CD4-positive, alpha-beta T cell (primary cell): Measurements from ENCODE around the gene ABCG8. TPM values are rescaled to one million over a fixed set of nuclear protein-coding genes. Genes with fewer than 3 reads are reported as not detected.

ENCODE experiments used
- ATAC-seq: fragments of 200-7000 bp; cut with Tn5 transposase; one replicate; pipeline ENCODE4 v1.10.0; 2022; ENCODE audit warnings: mild to moderate bottlenecking; ENCODE audit not compliant: poor library complexity
- CTCF ChIA-PET: fragments of 350-600 bp; sonication (Branson Sonifier 250); formaldehyde crosslinking; loops from one replicate; lab custom pipeline; 2021; ENCODE audit warnings: antibody characterized with exemption, inconsistent platforms; lab: Charles Lee
- POLR2A ChIA-PET: fragments of 350-600 bp; sonication (Branson Sonifier 250); formaldehyde crosslinking; loops from one replicate; lab custom pipeline; 2021; ENCODE audit warnings: antibody characterized with exemption, inconsistent platforms; lab: Charles Lee
- DNase-seq, 14 experiments: peaks; one replicate each; pipeline ENCODE4 v3.0.0-alpha.2; 2013 to 2020; ENCODE audit warnings: mixed read lengths in 2 of 14
- H3K27ac ChIP-seq, 2 donors: one replicate each; pipeline versions ENCODE4 v1.5.1 to v1.7.0; 2013; ENCODE audit warnings: low read length in 2 of 2, low read depth in 1 of 2, mild to moderate bottlenecking in 1 of 2
- H3K27me3 ChIP-seq, 2 experiments: 1 replicate in 1 of 2; 2 replicates in 1 of 2; pipeline versions ENCODE4 v1.6.1 to v1.7.0; 2013; ENCODE audit warnings: low read length in 2 of 2, control low read depth in 1 of 2, mild to moderate bottlenecking in 1 of 2, moderate library complexity in 1 of 2; ENCODE audit not compliant: insufficient read depth in 2 of 2, control insufficient read depth in 1 of 2
- H3K36me3 ChIP-seq: one replicate; pipeline ENCODE4 v1.6.1; 2013; ENCODE audit warnings: low read length, control low read depth; ENCODE audit not compliant: insufficient read depth
- H3K4me1 ChIP-seq: one replicate; pipeline ENCODE4 v1.6.1; 2013; ENCODE audit warnings: low read length, control low read depth; ENCODE audit not compliant: insufficient read depth
- H3K4me3 ChIP-seq: one replicate; pipeline ENCODE4 v1.5.1; 2013; ENCODE audit warnings: mild to moderate bottlenecking, low read length, moderate library complexity
- H3K9me3 ChIP-seq, 2 experiments: 1 replicate in 1 of 2; 2 replicates in 1 of 2; pipeline versions ENCODE4 v1.6.1 to v1.7.0; 2013; ENCODE audit warnings: low read length in 2 of 2, mild to moderate bottlenecking in 2 of 2, control low read depth in 1 of 2, moderate library complexity in 1 of 2; ENCODE audit not compliant: control insufficient read depth in 1 of 2, insufficient read depth in 1 of 2
- H3K27ac Mint-ChIP-seq: one replicate; pipeline ENCODE4 v1.8.0; 2020; ENCODE audit warnings: mixed read lengths
- H3K27me3 Mint-ChIP-seq: one replicate; pipeline ENCODE4 v1.8.0; 2021; ENCODE audit warnings: mixed read lengths
- H3K36me3 Mint-ChIP-seq: one replicate; pipeline ENCODE4 v1.8.0; 2021; ENCODE audit warnings: low read depth, mixed read lengths
- H3K4me1 Mint-ChIP-seq: one replicate; pipeline ENCODE4 v1.8.0; 2021; ENCODE audit warnings: low read depth, mixed read lengths
- H3K4me3 Mint-ChIP-seq: one replicate; pipeline ENCODE4 v1.8.0; 2020; ENCODE audit warnings: mild to moderate bottlenecking, mixed read lengths
- H3K9me3 Mint-ChIP-seq: one replicate; pipeline ENCODE4 v1.8.0; 2020; ENCODE audit warnings: mixed read lengths
- CTCF ChIP-seq: fragments of 200-600 bp; IDR thresholded peaks from one replicate; pipeline ENCODE4 v1.8.0; 2022; ENCODE audit warnings: antibody characterized with exemption, mild to moderate bottlenecking
- intact Hi-C, 2 experiments: fragments of 100-400 bp; cut with DNase I in 1 of 2; cut with micrococcal nuclease in 1 of 2; formaldehyde crosslinking; loops; one replicate each; pipeline versions ENCODE4 v1.15.1 to v1.9.0; 2023 to 2025; cut with DNase I, micrococcal nuclease
- total RNA-seq, 174 experiments: library from RNA in 2 of 174; stranded (reverse) in 2 of 174; gene quantifications; one replicate each; pipeline ENCODE4 v1.2.3 and lab custom pipeline; 2021 to 2026

The ABCG8 gene
- total RNA-seq, 2 experiments from 2014 or later, result not detected

GRCh38 chr2:43877782-43878464 lies 39.2 kb downstream of the ABCG8 start:
- POLR2A ChIA-PET, result no interaction called here
- Histone ChIP-seq H3K4me3 (no peak overlapping the region), H3K9me3 (no peaks in the 10 kb centered on the region), H3K27me3 (peaks cover 0 to 2% of the 10 kb centered on the region in 2 experiments), H3K4me1 (peaks cover 6% of the 10 kb centered on the region), H3K27ac (no peak overlapping the region), H3K36me3 (no peaks in the 10 kb centered on the region)
- CTCF ChIA-PET, result interaction anchor here (0.7 to 1.2 kb wide), 4 partner anchors 11 to 1078 kb away, joined by 3 to 7 read pairs (median 4); no protein-coding TSS in a partner anchor
- peak; percentile 84 for ATAC-seq
- Mint-ChIP-seq H3K9me3 (no peaks in the 10 kb centered on the region), H3K27ac (no peak overlapping the region), H3K4me1 (peaks cover 9% of the 10 kb centered on the region), H3K36me3 (no peaks in the 10 kb centered on the region), H3K4me3 (no peak overlapping the region), H3K27me3 (peaks cover 38% of the 10 kb centered on the region)
- intact Hi-C loops, result no loop called here
- DNase-seq, result peak; percentile 14 to 65 (median 48)
- peak; percentile 80 for TF ChIP-seq CTCF

- TF ChIP-seq CTCF, result no peak
- no peak for DNase-seq
- CTCF ChIA-PET, result interaction anchor here (0.7 kb wide), 1 partner anchor 381 kb away, joined by 3 read pairs; no protein-coding TSS in a partner anchor
Observed at GRCh38 chr2:43879261-43879660, 40.5 kb downstream of the ABCG8 start.

GRCh38 chr2:43880471-43880870 lies 41.7 kb downstream of the ABCG8 start:
- POLR2A ChIA-PET, result no interaction called here
- H3K27ac ChIP-seq, result no peak overlapping the region

More at GRCh38 chr2:43879261-43879660, 40.5 kb downstream of the ABCG8 start:
- Histone ChIP-seq H3K36me3 (no peaks in the 10 kb centered on the region), H3K27ac (no peak overlapping the region), H3K27me3 (peaks cover 0 to 2% of the 10 kb centered on the region in 2 experiments), H3K9me3 (no peaks in the 10 kb centered on the region), H3K4me3 (no peak overlapping the region), H3K4me1 (peaks cover 6% of the 10 kb centered on the region)
- peaks cover 9% of the 10 kb centered on the region for H3K4me1 Mint-ChIP-seq
- no peaks in the 10 kb centered on the region for H3K9me3 Mint-ChIP-seq
- peaks cover 31% of the 10 kb centered on the region for H3K27me3 Mint-ChIP-seq
- no peaks in the 10 kb centered on the region for H3K36me3 Mint-ChIP-seq
- no peak overlapping the region for H3K4me3 Mint-ChIP-seq
- no peak overlapping the region for H3K27ac Mint-ChIP-seq
- intact Hi-C loops, result no loop called here
- POLR2A ChIA-PET, result no interaction called here
- no peak for ATAC-seq

More at GRCh38 chr2:43880471-43880870, 41.7 kb downstream of the ABCG8 start:
- CTCF ChIA-PET, result no interaction called here
- Mint-ChIP-seq H3K4me3 (no peak overlapping the region), H3K9me3 (no peaks in the 10 kb centered on the region), H3K36me3 (no peaks in the 10 kb centered on the region), H3K27me3 (peaks cover 26% of the 10 kb centered on the region), H3K27ac (no peak overlapping the region), H3K4me1 (peaks cover 9% of the 10 kb centered on the region)
- H3K9me3 ChIP-seq, result no peaks in the 10 kb centered on the region
- no peak overlapping the region for H3K4me3 ChIP-seq
- peaks cover 6% of the 10 kb centered on the region for H3K4me1 ChIP-seq
- TF ChIP-seq CTCF, result no peak
- no peaks in the 10 kb centered on the region for H3K36me3 ChIP-seq
- DNase-seq (no peak), ATAC-seq (no peak)
- intact Hi-C loops, result no loop called here
- no peaks in the 10 kb centered on the region for H3K27me3 ChIP-seq
